HG02938 (cell line): Measurements from ENCODE around the gene UCK1.

Experiments
- ATAC-seq: cut with Tn5 transposase; IDR thresholded peaks from one replicate; pipeline ENCODE4 v1.9.1; 2021; ENCODE audit warnings: mild to moderate bottlenecking, moderate library complexity; ENCODE audit not compliant: unreplicated experiment

UCK1 gene

GRCh38 chr9:131499254-131499767, 31.8 kb downstream of the UCK1 start:
- ATAC-seq, result no peak

- ATAC-seq, result no peak
Observed at GRCh38 chr9:131496844-131497405, 34.1 kb downstream of the UCK1 start.

- ATAC-seq, result no peak
Observed at GRCh38 chr9:131495785-131496184, 35.3 kb downstream of the UCK1 start.

- no peak for ATAC-seq
Observed at GRCh38 chr9:131494296-131494870, 36.7 kb downstream of the UCK1 start.

- ATAC-seq, result no peak
Observed at GRCh38 chr9:131492070-131492469, 39.0 kb downstream of the UCK1 start.

GRCh38 chr9:131491001-131491710, 39.9 kb downstream of the UCK1 start:
- no peak for ATAC-seq

- no peak for ATAC-seq
Observed at GRCh38 chr9:131490514-131490913, 40.5 kb downstream of the UCK1 start.

- no peak for ATAC-seq
Observed at GRCh38 chr9:131487621-131488031, 43.4 kb downstream of the UCK1 start.

GRCh38 chr9:131487001-131487400, 44.1 kb downstream of the UCK1 start:
- no peak for ATAC-seq

- no peak for ATAC-seq
Observed at GRCh38 chr9:131485728-131486422, 45.2 kb downstream of the UCK1 start.

- no peak for ATAC-seq
Observed at GRCh38 chr9:131485206-131485605, 45.9 kb downstream of the UCK1 start.

GRCh38 chr9:131484560-131485185, 46.4 kb downstream of the UCK1 start:
- ATAC-seq, result no peak

GRCh38 chr9:131484051-131484445, 47.0 kb downstream of the UCK1 start:
- ATAC-seq, result no peak

GRCh38 chr9:131483319-131484050, 47.6 kb downstream of the UCK1 start:
- no peak for ATAC-seq

- ATAC-seq, result no peak
Observed at GRCh38 chr9:131482343-131483006, 48.6 kb downstream of the UCK1 start.

- no peak for ATAC-seq
Observed at GRCh38 chr9:131481441-131482342, 49.4 kb downstream of the UCK1 start.

GRCh38 chr9:131480258-131480657, 50.8 kb downstream of the UCK1 start:
- ATAC-seq, result no peak

GRCh38 chr9:131478911-131479310, 52.2 kb downstream of the UCK1 start:
- ATAC-seq, result no peak

GRCh38 chr9:131478421-131478868, 52.6 kb downstream of the UCK1 start:
- ATAC-seq, result no peak
